ENCODE measurements around the gene FXYD6. TPM values are rescaled to one million over a fixed set of nuclear protein-coding genes. Genes with fewer than 3 reads are reported as not detected.

FXYD6 gene
- total RNA-seq, 4 donors from 2014 or later = 21.5 to 79.9 (median 25.6) TPM

DNA sequence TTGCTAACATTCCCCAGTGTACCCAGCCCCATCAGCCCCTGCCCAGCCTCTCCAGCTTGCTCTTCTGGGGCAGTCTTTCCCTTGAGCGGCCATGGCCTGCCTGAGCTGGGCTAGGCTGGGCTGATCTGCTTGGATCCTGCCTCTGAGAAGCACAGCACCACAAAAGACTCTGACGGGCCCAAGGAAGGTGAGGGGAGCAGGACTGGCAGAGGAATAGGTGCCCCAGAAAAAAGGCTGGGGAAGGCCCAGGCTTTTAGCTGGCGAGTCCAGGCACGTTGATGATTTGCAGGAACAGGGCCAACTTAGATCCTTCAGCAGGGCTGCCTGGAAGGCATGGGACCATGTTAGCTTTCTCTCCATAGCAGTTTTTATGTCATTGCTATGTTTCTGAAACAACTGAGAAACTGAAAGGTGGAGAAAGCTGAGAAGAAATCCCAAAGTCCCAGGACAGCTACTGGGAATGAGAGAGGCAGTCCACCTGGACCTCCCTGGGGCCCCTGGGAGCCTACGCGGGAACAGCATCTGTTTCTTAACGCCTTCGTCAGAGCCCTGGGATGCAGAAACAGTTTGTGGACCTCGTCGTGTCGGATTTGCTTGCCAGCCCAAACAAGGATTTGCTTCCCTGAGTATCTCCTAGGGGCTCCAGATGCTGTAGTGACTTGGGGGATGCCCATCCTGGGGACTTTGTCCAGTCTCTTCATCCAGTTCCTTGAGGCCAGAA is 24.4 kb upstream of the FXYD6 start:
- TF ChIP-seq, protein P1, sequence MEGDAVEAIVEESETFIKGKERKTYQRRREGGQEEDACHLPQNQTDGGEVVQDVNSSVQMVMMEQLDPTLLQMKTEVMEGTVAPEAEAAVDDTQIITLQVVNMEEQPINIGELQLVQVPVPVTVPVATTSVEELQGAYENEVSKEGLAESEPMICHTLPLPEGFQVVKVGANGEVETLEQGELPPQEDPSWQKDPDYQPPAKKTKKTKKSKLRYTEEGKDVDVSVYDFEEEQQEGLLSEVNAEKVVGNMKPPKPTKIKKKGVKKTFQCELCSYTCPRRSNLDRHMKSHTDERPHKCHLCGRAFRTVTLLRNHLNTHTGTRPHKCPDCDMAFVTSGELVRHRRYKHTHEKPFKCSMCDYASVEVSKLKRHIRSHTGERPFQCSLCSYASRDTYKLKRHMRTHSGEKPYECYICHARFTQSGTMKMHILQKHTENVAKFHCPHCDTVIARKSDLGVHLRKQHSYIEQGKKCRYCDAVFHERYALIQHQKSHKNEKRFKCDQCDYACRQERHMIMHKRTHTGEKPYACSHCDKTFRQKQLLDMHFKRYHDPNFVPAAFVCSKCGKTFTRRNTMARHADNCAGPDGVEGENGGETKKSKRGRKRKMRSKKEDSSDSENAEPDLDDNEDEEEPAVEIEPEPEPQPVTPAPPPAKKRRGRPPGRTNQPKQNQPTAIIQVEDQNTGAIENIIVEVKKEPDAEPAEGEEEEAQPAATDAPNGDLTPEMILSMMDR (IDR thresholded peaks at IDR 0.05) = no peak
- peak; percentile 17 for DNase-seq (ENCODE audit: low spot score)
- ATAC-seq (ENCODE audit: low FRiP score) = no peak

DNA sequence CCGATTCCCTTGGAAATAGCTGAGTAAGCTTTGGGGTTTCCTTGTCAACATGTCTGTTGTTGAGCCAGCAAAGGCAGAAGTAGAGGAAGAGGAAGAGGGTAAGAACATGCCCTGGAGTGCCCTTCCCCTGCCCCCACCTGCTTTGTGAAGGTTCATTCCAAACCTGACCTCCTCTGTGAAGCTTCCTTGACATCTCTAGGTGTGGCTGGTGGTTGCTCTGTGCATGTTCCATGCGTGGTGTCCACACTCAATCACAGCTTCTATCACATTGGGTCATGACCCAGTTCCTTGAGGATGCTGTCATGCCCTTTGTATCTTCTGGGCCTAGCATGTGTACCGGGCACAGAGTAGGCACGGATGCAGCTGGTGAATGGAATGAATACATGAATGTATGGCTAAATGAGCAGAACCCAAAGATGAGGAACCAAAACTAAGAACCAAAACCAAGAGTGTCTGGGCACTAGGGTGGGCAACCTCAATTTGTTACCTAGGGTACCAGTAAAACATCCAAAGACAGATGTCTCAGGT is 23.7 kb upstream of the FXYD6 start:
- ATAC-seq (ENCODE audit: low FRiP score) = no peak

DNA sequence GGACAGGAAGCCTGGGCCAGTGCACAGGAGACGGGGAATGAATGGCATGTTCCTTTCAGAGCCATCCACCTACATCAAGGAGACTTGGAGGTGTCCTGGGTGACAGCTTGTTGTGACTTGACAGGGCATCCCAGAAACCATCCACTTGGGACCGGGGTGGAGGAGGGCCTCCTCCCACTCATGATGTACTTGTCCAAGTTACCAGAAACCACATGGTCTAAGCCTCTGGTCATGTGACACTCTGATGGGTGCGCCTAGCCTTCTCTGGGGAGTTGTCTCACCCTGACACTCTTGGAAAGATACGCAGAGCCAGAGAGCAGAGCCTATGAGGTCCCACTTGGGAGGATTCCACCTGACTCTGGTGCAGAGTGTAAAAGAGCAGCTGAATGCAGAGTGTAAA is 21.6 kb upstream of the FXYD6 start:
- ATAC-seq (ENCODE audit: low FRiP score) = no peak
- DNase-seq (ENCODE audit: low spot score) = no peak
- TF ChIP-seq, protein P1 (IDR thresholded peaks at IDR 0.05) = no peak

More for the DNA sequence above, 23.7 kb upstream of the FXYD6 start:
- TF ChIP-seq, protein P1 (IDR thresholded peaks at IDR 0.05) = no peak
- DNase-seq (ENCODE audit: low spot score) = peak; percentile 13

DNA sequence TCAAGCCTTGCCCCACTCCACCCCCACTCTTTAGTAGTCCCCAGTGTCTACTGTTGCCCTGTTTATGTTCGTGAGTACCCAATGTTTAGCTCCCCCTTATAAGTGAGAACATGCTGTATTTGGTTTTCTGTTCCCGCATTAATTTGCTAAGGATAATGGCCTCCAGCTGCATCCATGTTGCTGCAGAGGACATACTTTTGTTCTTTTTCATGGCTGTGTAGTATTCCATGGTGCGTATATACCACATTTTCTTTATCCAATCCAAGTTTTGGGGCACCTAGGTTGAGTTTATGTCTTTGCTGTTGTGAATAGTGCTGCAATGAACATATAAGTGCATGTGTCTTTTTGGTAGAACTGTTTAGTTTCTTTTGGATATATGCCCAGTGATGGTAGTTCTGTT is 16.2 kb upstream of the FXYD6 start:
- DNase-seq (ENCODE audit: low spot score) = no peak
- ATAC-seq (ENCODE audit: low FRiP score) = no peak
- TF ChIP-seq, protein P1 (IDR thresholded peaks at IDR 0.05) = no peak

DNA sequence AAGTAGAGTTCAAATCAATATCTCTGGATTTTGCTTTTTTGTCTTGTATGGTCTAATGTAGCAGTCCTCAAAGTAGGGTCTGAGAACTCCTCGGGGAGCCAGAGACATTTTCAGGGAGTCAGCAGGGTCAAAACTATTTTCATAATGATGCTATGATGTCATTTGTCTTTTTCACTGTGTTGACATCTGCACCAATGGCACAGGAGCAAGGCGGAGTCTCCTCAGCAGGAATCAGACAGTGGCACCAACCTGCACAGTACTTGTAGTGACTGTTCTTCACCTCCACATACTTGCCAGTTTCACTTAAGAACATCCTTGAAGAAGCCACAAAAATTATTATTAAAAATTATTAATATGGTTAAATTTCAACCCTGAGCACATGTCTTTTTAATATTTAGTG is 14.9 kb upstream of the FXYD6 start:
- TF ChIP-seq, protein P1 (IDR thresholded peaks at IDR 0.05) = no peak
- DNase-seq (ENCODE audit: low spot score) (no peak), ATAC-seq (ENCODE audit: low FRiP score) (no peak)

DNA sequence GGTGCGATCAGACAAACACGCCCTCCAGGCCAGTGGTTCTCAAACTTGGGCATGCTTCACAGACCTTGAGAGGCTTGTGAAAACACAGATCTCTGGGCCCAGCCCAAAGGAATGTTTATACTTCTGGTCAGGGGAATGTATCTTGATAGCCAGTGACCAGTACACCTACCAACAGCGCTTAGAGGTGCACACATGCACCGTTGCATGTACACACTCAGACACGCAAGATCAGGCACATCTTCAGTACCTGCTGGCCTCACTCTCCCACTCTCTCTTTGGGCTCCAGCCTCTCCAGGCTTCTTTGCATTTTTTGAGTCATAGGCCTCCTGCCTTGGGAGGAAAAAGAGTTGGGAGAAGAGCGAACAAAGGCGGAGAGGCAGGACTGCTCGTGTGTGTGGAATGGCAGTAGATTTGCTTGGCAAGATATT is 11.7 kb upstream of the FXYD6 start:
- TF ChIP-seq, protein P1 (IDR thresholded peaks at IDR 0.05) = no peak
- DNase-seq (ENCODE audit: low spot score) (no peak), ATAC-seq (ENCODE audit: low FRiP score) (no peak)
